ENCODE measurements around the gene ANAPC4.

ANAPC4 gene

GRCh38 chr4:25424539-25425228 lies 47.6 kb downstream of the ANAPC4 start:
- no peaks in the 10 kb centered on the region for H3K9me3 ChIP-seq (ENCODE audit: low read length)
- no peak overlapping the region for H3K4me3 ChIP-seq (ENCODE audit: low read depth, low read length, poor library complexity, severe bottlenecking)
- TF ChIP-seq EZH2 (IDR thresholded peaks at IDR 0.05; ENCODE audit: borderline replicate concordance, low read length): no peak
- TF ChIP-seq CTCF (IDR thresholded peaks at IDR 0.05; ENCODE audit: low read length): no peak
- no peaks in the 10 kb centered on the region for H4K20me1 ChIP-seq (ENCODE audit: insufficient read depth, low read length)
- H3K36me3 ChIP-seq (ENCODE audit: insufficient read depth, low read length): no peaks in the 10 kb centered on the region
- no peaks in the 10 kb centered on the region for H3K4me1 ChIP-seq (ENCODE audit: insufficient read depth, low read length, severe bottlenecking)
- no peak overlapping the region for H2AFZ ChIP-seq (ENCODE audit: low read length)
- no peaks in the 10 kb centered on the region for H3K9me2 ChIP-seq (ENCODE audit: low read depth, low read length)
- no peaks in the 10 kb centered on the region for H3K27me3 ChIP-seq (ENCODE audit: insufficient read depth, low read length)
- H3K27ac ChIP-seq (ENCODE audit: low read depth, low read length, poor library complexity, severe bottlenecking): no peak overlapping the region
- no peaks in the 10 kb centered on the region for H3F3A ChIP-seq (ENCODE audit: insufficient read depth, low read length)
- H3K4me2 ChIP-seq (ENCODE audit: low read length): no peak overlapping the region
- no peaks in the 10 kb centered on the region for H3K79me2 ChIP-seq (ENCODE audit: insufficient read depth, low read length)
- no peak overlapping the region for H3K9ac ChIP-seq (ENCODE audit: low read length)

- Histone ChIP-seq H3K9ac (ENCODE audit: low read length) (no peak overlapping the region), H2AFZ (ENCODE audit: low read length) (no peak overlapping the region), H3K4me1 (ENCODE audit: insufficient read depth, low read length, severe bottlenecking) (no peaks in the 10 kb centered on the region), H3K36me3 (ENCODE audit: insufficient read depth, low read length) (no peaks in the 10 kb centered on the region), H3K9me3 (ENCODE audit: low read length) (no peaks in the 10 kb centered on the region), H3K79me2 (ENCODE audit: insufficient read depth, low read length) (no peaks in the 10 kb centered on the region), H4K20me1 (ENCODE audit: insufficient read depth, low read length) (no peaks in the 10 kb centered on the region), H3F3A (ENCODE audit: insufficient read depth, low read length) (no peaks in the 10 kb centered on the region), H3K9me2 (ENCODE audit: low read depth, low read length) (no peaks in the 10 kb centered on the region), H3K27me3 (ENCODE audit: insufficient read depth, low read length) (no peaks in the 10 kb centered on the region), H3K4me3 (ENCODE audit: low read depth, low read length, poor library complexity, severe bottlenecking) (no peak overlapping the region), H3K4me2 (ENCODE audit: low read length) (no peak overlapping the region), H3K27ac (ENCODE audit: low read depth, low read length, poor library complexity, severe bottlenecking) (no peak overlapping the region)
- TF ChIP-seq EZH2 (IDR thresholded peaks at IDR 0.05; ENCODE audit: borderline replicate concordance, low read length) (no peak), CTCF (IDR thresholded peaks at IDR 0.05; ENCODE audit: low read length) (no peak)
Observed at GRCh38 chr4:25425361-25425760, 48.3 kb downstream of the ANAPC4 start.

- no peak overlapping the region for H3K27ac ChIP-seq (ENCODE audit: low read depth, low read length, poor library complexity, severe bottlenecking)
- no peaks in the 10 kb centered on the region for H3F3A ChIP-seq (ENCODE audit: insufficient read depth, low read length)
- no peaks in the 10 kb centered on the region for H3K4me1 ChIP-seq (ENCODE audit: insufficient read depth, low read length, severe bottlenecking)
- no peak for TF ChIP-seq EZH2 (IDR thresholded peaks at IDR 0.05; ENCODE audit: borderline replicate concordance, low read length)
- TF ChIP-seq CTCF (IDR thresholded peaks at IDR 0.05; ENCODE audit: low read length): no peak
- no peak overlapping the region for H3K9ac ChIP-seq (ENCODE audit: low read length)
- H3K9me3 ChIP-seq (ENCODE audit: low read length): no peaks in the 10 kb centered on the region
- no peaks in the 10 kb centered on the region for H3K79me2 ChIP-seq (ENCODE audit: insufficient read depth, low read length)
- H4K20me1 ChIP-seq (ENCODE audit: insufficient read depth, low read length): no peaks in the 10 kb centered on the region
- no peak overlapping the region for H3K4me3 ChIP-seq (ENCODE audit: low read depth, low read length, poor library complexity, severe bottlenecking)
- no peaks in the 10 kb centered on the region for H3K27me3 ChIP-seq (ENCODE audit: insufficient read depth, low read length)
- H3K9me2 ChIP-seq (ENCODE audit: low read depth, low read length): no peaks in the 10 kb centered on the region
- H3K4me2 ChIP-seq (ENCODE audit: low read length): no peak overlapping the region
- no peaks in the 10 kb centered on the region for H3K36me3 ChIP-seq (ENCODE audit: insufficient read depth, low read length)
- H2AFZ ChIP-seq (ENCODE audit: low read length): no peak overlapping the region
Observed at GRCh38 chr4:25427871-25428270, 50.8 kb downstream of the ANAPC4 start.

Measured in OCI-LY1 (cell line).